GM19463 (cell line): ENCODE data around the gene SPR.

Experiments used
- ATAC-seq: cut with Tn5 transposase; IDR thresholded peaks from one replicate; pipeline ENCODE4 v1.9.1; 2021; ENCODE audit warnings: mild to moderate bottlenecking, moderate library complexity; ENCODE audit not compliant: unreplicated experiment

Gene SPR

GRCh38 chr2:72915320-72915906 is 28.2 kb downstream of the SPR start:
- no peak for ATAC-seq

GRCh38 chr2:72915907-72916742 is 28.9 kb downstream of the SPR start:
- ATAC-seq: peak; percentile 56

GRCh38 chr2:72916743-72917137 is 29.5 kb downstream of the SPR start:
- ATAC-seq: no peak

GRCh38 chr2:72917138-72917876 is 30.1 kb downstream of the SPR start, which contains the start of gene EMX1:
Gene EMX1 (plus strand): TSS chr2:72917519. CDS start chr2:72917853, 334 bp downstream.
- ATAC-seq: peak; percentile 41

GRCh38 chr2:72917877-72918553 is 30.8 kb downstream of the SPR start:
- ATAC-seq: no peak

- ATAC-seq: no peak
Observed at GRCh38 chr2:72919414-72920317, 32.5 kb downstream of the SPR start.

- ATAC-seq: no peak
Observed at GRCh38 chr2:72920318-72921087, 33.3 kb downstream of the SPR start.

GRCh38 chr2:72921088-72921851 is 34.1 kb downstream of the SPR start:
- ATAC-seq: no peak

- ATAC-seq: no peak
Observed at GRCh38 chr2:72921853-72922252, 34.6 kb downstream of the SPR start.

- ATAC-seq: no peak
Observed at GRCh38 chr2:72923833-72924352, 36.7 kb downstream of the SPR start.

- peak; percentile 54 for ATAC-seq
Observed at GRCh38 chr2:72924353-72925240, 37.4 kb downstream of the SPR start.

- ATAC-seq: no peak
Observed at GRCh38 chr2:72925328-72925943, 38.2 kb downstream of the SPR start.

GRCh38 chr2:72926368-72926767 is 39.2 kb downstream of the SPR start:
- no peak for ATAC-seq

- ATAC-seq: no peak
Observed at GRCh38 chr2:72926811-72927465, 39.7 kb downstream of the SPR start.

- no peak for ATAC-seq
Observed at GRCh38 chr2:72927619-72928550, 40.7 kb downstream of the SPR start.
